NCI-H2029 (cell line): ENCODE data around the gene MINK1.
"Not testable (repeated sequence)": the region's sequence is repeated elsewhere in the genome, so short reads cannot be mapped to it uniquely, and the experiment has no call there.

Experiments
- DNase-seq: peaks from one replicate; lab custom pipeline; 2025; lab: John Stamatoyannopoulos, UW

MINK1 gene

GRCh38 chr17:4811471-4811870 lies 21.7 kb upstream of the MINK1 start:
- no peak for DNase-seq

DNA sequence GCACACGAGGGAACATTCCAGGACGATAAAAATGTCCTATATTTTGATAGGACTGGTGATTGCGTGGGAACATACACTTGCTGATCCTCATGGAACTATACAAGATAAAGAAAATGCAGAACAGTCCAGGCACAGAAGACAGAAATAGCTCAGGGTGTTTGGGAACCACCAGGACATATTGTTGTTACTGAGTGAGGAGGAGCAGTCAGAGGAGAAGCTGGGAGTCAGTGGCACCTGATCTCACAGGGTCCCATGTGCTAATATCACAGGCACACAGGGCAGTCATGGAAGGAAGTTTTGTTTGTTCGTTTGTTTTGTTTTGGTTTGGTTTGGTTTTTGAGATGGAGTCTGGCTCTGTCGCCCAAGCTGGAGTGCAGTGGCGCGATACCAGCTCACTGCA lies 20.4 kb upstream of the MINK1 start:
- no peak for DNase-seq

GRCh38 chr17:4815043-4815675 lies 18.0 kb upstream of the MINK1 start:
- no peak for DNase-seq

- no peak for DNase-seq
These were observed 16.3 kb upstream of the MINK1 start for GRCh38 chr17:4816826-4817225.

DNA sequence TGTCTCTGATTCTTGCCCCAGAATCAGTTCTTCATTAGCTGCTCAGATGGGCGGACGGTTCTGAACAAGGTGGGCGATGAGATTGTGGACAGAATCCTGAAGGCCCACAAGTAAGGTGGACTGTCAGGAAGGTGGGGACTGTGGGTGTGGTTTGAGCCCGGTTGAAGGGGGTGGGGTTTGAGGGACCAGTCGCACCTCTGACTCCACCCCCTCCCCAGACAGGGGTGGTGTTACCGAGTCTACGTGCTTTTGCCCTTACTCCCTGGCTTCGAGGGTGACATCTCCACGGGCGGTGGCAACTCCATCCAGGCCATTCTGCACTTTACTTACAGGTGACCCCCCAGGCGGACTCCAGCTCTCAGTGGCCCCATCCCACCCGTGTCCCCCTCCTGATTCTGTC lies 14.9 kb upstream of the MINK1 start:
- no peak for DNase-seq

DNA sequence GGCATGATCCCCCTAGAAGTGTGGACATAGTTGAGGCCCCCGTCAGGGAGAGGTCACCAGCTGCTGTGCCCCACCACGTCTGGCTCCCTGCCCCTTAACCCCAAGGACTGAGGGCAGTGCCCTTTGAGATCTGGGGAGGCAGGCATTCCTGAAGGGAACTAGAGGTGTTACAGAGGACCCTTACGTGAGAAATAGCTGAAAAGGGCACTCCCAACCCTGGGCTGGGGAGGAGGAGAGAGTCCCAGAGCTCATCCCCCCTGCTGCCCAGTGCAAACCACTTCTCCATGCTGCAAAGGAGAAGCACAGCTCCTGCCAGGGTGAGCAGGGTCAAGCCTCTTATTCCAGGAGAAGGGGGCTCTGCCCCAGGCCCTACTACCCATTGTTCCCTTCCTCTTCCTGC lies 10.3 kb upstream of the MINK1 start:
- DNase-seq, result no peak

- DNase-seq, result peak; percentile 39
These were observed 9.6 kb upstream of the MINK1 start for GRCh38 chr17:4823373-4824089.

DNA sequence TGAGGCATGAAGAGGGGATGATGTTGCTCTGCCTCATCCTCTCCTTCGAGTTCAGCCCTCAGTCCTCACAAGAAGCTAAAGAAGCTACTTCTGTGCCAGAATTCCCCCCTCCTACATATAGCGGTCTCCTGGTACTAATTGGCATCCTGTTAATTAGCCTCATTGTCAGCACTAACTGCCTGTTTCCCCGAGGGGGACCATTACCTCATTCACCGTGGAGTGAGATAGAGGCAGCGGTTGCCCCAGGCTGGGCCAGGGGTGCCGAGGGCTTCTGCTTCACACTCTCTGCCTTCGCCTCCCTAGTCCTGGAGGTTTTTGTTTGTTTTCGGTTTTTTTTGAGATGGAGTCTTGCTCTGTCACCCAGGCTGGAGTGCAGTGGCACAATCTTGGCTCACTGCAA lies 5.7 kb upstream of the MINK1 start:
- DNase-seq, result no peak

GRCh38 chr17:4832829-4833177 lies 337 bp upstream of the MINK1 start:
- not testable (repeated sequence) for DNase-seq

GRCh38 chr17:4833941-4834680 lies 971 bp downstream of the MINK1 start:
- no peak for DNase-seq

DNA sequence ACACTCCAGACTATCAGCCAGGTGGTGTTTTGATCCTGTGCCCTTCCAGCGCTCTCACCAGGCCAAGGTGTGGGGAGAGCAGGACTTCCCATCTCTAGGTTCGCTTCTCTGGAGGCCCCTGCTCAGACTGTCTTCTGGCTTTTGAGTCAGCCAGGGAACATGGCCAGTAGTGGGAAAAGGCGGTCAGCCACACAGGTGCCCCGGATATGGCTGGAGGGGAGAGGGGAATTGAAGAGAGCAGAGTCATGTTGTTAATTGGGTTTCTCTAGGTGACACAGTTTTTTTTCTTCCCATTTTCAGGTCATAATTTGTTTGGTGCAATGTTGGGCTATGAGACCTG lies 1.5 kb downstream of the MINK1 start:
- DNase-seq, result no peak

DNA sequence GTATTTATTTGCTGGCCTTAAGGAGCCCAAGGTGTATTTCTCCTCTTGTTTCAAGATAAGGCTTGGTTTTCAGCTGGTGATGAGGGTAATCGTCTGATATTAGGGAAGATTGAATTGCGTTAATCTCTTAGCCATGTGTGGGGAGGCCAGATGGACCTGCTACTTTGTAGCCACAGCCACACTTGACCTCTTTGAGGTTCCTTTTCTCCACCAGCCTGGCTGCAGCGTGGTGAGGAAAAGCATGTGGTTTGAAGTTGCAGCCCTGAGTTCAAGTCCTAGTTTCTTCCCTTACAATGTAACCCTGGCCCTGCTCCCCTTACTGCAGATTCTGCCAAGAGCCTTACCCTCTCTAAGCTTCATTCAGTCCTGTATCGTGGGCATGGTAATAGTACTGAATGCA lies 3.1 kb downstream of the MINK1 start:
- no peak for DNase-seq

- DNase-seq, result no peak
These were observed 4.5 kb downstream of the MINK1 start for GRCh38 chr17:4837471-4838308.

- no peak for DNase-seq
These were observed 5.2 kb downstream of the MINK1 start for GRCh38 chr17:4838309-4838785.

- no peak for DNase-seq
These were observed 6.1 kb downstream of the MINK1 start for GRCh38 chr17:4839221-4839620.

DNA sequence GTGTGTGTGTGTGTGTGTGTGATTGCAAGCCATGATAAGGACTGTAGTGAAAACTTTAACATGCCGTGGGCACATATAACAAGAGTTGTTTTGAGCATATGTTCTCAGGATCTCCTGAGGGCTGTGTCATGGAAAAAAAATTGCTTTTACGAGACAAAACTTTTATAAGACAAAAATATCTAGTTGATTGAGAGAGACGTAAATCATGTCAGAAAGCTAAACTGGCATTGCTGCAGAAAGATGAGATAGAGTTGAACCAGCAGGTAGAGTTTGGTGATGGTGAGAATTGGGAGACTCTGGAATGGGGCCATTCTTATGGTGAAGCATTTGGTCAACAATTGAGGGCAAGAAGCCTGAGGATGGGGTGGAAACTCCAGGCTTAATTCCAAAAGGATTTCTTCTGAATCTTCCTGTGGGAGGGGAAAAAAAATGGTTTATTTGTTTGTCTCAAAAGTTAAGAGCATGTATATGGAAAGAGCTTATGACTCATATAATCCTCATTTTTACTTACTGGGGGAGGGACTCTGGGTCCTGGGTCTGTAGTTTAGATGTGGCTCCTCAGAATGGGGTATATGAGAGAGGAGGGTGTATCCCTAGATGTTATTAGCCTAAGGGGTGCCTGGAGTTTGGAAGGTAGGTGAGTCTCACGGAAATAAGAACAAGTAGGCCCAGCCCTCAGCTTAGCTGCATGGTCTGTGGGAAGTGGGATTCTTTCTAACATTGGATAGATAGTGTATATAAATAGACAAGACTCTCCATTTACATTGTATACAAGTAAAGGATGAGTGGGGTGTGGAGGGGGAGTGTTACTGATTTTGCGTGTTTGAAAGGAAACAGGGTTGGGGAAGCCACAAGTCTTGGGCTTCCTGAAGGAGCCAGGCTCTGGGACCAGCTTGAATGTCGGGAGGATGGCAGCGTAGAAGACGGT lies 7.1 kb downstream of the MINK1 start:
- DNase-seq, result no peak

DNA sequence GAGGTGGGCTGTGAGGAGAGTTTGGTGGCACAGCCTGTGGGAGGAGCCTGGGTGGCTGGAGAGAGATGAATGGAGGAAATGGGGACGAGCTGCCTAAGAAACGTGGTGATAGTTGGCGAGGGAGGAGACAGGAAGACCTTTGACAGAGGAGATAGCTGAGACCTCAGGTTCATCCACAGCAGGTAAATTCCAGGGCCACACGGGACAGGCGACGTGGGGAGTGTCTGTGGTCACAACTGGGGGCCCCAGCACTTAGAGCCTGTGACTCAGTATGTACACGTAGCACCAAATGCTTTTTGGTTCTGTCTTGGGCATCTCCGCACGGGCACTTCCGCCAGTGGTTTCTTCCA lies 7.7 kb downstream of the MINK1 start:
- no peak for DNase-seq

DNA sequence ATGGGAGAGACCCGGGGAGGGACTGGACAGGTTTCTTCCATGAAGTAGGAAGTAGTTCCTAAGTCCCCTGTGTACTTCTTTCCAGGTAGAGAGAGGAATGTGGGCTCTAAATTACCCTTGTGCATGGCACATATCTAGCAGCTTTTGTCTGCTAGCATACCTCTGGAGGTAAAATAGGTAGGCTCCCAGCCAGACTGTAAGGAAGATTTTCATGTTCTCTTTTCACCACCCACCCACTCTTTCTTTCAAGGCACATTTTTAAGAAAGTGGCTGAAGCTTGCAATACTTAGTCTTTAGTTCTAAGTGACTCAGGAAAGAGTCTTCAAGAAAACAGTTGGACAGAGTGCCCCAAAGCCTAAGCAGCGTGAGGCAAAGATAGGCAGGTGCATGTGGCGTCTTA lies 9.2 kb downstream of the MINK1 start:
- DNase-seq, result no peak

DNA sequence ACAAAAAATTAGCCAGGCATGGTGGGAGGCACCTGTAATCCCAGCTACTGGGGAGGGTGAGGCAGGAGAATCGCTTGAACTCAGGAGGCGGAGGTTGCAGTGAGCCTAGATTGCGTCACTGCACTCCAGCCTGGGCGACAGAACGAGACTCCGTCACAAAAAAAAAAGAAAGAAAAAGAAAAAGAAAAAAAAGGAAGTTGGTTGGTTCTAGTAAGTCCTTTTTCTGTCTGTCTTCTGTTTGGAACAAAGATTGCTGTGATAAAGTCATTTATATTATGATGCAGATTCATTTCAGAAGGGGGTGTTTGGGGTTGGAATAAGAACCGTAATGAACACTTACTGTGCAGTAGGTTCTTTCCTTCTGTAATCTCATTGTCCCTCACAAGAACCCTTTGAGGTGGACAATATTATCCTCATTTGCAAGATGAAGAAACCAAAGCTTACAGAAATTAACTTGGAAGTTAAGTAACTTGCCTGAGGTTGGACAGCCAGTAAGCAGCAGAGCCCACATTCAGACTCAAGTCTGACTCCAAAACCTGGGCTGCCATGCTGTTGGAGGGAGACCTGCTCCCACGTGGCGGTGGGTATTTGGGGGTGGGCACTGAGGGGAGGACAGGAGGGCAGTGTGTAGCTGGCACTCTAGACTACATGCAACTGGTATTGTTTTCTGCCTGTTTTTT lies 10.3 kb downstream of the MINK1 start:
- DNase-seq, result no peak

- no peak for DNase-seq
These were observed 12.0 kb downstream of the MINK1 start for GRCh38 chr17:4845118-4845517.
